MM.1S (cell line): ENCODE results near the gene ESD.

Source experiments
- EZH2 ChIP-seq: fragments of 300-600 bp; sonication (generic); optimal IDR thresholded peaks from 2 replicates; pipeline ENCODE3; 2017; ENCODE audit warnings: low read depth, mild to moderate bottlenecking, antibody characterized with exemption, low read length, mixed read lengths
- TF ChIP-seq, protein P1 (sequence below): fragments of 300-600 bp; sonication (generic); IDR thresholded peaks from 2 replicates; pipeline ENCODE4 v1.5.1; 2016; ENCODE audit warnings: antibody characterized with exemption, low read length, mixed read lengths

DNA sequence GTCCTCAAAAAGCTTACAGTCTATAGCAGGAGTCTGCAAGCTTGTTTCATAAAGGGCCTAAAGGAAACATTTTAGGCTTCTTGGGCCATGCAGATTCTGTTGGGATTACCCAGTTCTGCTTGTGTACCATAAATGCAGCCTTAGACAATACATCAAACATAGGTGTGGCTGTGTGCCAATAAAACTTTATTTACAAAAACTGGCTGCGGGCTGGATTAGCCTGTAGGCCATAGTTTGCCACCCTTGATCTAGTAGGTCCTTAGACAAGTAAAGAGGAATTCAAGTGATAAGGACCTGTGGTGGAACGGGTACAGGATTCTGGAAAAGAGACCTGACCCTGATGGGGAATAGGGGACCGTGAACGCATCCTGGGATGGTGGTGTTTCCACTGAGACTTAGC lies 51.9 kb downstream of the ESD start:
- TF ChIP-seq, protein P1, sequence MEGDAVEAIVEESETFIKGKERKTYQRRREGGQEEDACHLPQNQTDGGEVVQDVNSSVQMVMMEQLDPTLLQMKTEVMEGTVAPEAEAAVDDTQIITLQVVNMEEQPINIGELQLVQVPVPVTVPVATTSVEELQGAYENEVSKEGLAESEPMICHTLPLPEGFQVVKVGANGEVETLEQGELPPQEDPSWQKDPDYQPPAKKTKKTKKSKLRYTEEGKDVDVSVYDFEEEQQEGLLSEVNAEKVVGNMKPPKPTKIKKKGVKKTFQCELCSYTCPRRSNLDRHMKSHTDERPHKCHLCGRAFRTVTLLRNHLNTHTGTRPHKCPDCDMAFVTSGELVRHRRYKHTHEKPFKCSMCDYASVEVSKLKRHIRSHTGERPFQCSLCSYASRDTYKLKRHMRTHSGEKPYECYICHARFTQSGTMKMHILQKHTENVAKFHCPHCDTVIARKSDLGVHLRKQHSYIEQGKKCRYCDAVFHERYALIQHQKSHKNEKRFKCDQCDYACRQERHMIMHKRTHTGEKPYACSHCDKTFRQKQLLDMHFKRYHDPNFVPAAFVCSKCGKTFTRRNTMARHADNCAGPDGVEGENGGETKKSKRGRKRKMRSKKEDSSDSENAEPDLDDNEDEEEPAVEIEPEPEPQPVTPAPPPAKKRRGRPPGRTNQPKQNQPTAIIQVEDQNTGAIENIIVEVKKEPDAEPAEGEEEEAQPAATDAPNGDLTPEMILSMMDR, result no peak
- TF ChIP-seq EZH2, result no peak
